HepG2 (cell line): ENCODE results near the gene CDH22. TPM values are rescaled to one million over a fixed set of nuclear protein-coding genes. Genes with fewer than 3 reads are reported as not detected.

Experiments used
- CSRNP2 ChIP-seq: sonication (generic); formaldehyde crosslinking; conservative IDR thresholded peaks from 2 replicates; pipeline ENCODE4 v1.8.0; 2022; ENCODE audit warnings: low read depth, missing genetic modification reagents
- FLYWCH1 ChIP-seq: sonication (generic); formaldehyde crosslinking; IDR thresholded peaks from 2 replicates; pipeline ENCODE4 v1.8.1; 2023; ENCODE audit warnings: mild to moderate bottlenecking, missing genetic modification reagents
- GATAD2A ChIP-seq: IDR thresholded peaks from 2 replicates; pipeline ENCODE4 v1.6.1; 2016
- HMGXB4 ChIP-seq, 2 experiments: sonication (generic) in 1 of 2; formaldehyde crosslinking in 1 of 2; IDR thresholded peaks; 2 replicates each; pipeline versions ENCODE4 v1.4.0 to v1.6.1; 2018 to 2020; ENCODE audit warnings: missing genetic modification reagents in 2 of 2, borderline replicate concordance in 1 of 2, low read depth in 1 of 2, mild to moderate bottlenecking in 1 of 2, missing biosample characterization in 1 of 2
- IRX3 ChIP-seq: sonication (generic); formaldehyde crosslinking; IDR thresholded peaks from 2 replicates; pipeline ENCODE4 v1.8.1; 2023; ENCODE audit warnings: mild to moderate bottlenecking, low read depth, missing genetic modification reagents, borderline replicate concordance
- JUNB ChIP-seq: sonication (generic); formaldehyde crosslinking; IDR thresholded peaks from 2 replicates; pipeline ENCODE4 v1.8.0; 2022; ENCODE audit warnings: missing genetic modification reagents, mild to moderate bottlenecking, borderline replicate concordance
- MYNN ChIP-seq: sonication (generic); formaldehyde crosslinking; IDR thresholded peaks from 2 replicates; pipeline ENCODE4 v1.4.0; 2020; ENCODE audit warnings: mild to moderate bottlenecking, low read depth, missing genetic modification reagents
- RBFOX2 ChIP-seq: fragments of 200-400 bp; formaldehyde crosslinking; IDR thresholded peaks from 2 replicates; pipeline ENCODE4 v1.6.1; 2017; ENCODE audit warnings: low read depth, mild to moderate bottlenecking, low read length
- RBM22 ChIP-seq: fragments of 200-400 bp; formaldehyde crosslinking; optimal IDR thresholded peaks from 2 replicates; pipeline ENCODE3; 2017; ENCODE audit warnings: mild to moderate bottlenecking, low read length, moderate library complexity
- REPIN1 ChIP-seq: sonication (generic); formaldehyde crosslinking; IDR thresholded peaks from 2 replicates; pipeline ENCODE4 v1.8.0; 2022; ENCODE audit warnings: missing genetic modification reagents, low read depth, mild to moderate bottlenecking, borderline replicate concordance
- SAFB2 ChIP-seq: sonication (generic); formaldehyde crosslinking; IDR thresholded peaks from 2 replicates; pipeline ENCODE4 v1.5.1; 2020; ENCODE audit warnings: missing genetic modification reagents, low read depth, mild to moderate bottlenecking, borderline replicate concordance
- SMC3 ChIP-seq: IDR thresholded peaks from 2 replicates; pipeline ENCODE4 v1.6.1; 2011; ENCODE audit warnings: low read length, improper control_type of control experiment
- SSRP1 ChIP-seq: IDR thresholded peaks from 2 replicates; pipeline ENCODE4 v1.6.1; 2016; ENCODE audit warnings: control low read depth
- TEAD2 ChIP-seq: sonication (generic); formaldehyde crosslinking; IDR thresholded peaks from 2 replicates; pipeline ENCODE4 v1.9.0; 2021; ENCODE audit warnings: missing genetic modification reagents
- ZFP37 ChIP-seq: sonication (generic); formaldehyde crosslinking; IDR thresholded peaks from 2 replicates; pipeline ENCODE4 v1.4.0; 2020; ENCODE audit warnings: missing genetic modification reagents, borderline replicate concordance
- ZFY ChIP-seq: sonication (generic); formaldehyde crosslinking; IDR thresholded peaks from 2 replicates; pipeline ENCODE4 v1.4.0; 2020; ENCODE audit warnings: missing genetic modification reagents
- ZMYM4 ChIP-seq: sonication (generic); formaldehyde crosslinking; IDR thresholded peaks from 2 replicates; pipeline ENCODE4 v1.8.1; 2023; ENCODE audit warnings: mild to moderate bottlenecking, missing genetic modification reagents
- ZNF160 ChIP-seq: sonication (generic); formaldehyde crosslinking; IDR thresholded peaks from 2 replicates; pipeline ENCODE4 v1.8.0; 2022; ENCODE audit warnings: mild to moderate bottlenecking, inconsistent platforms, missing genetic modification reagents
- ZNF264 ChIP-seq: sonication (generic); formaldehyde crosslinking; IDR thresholded peaks from 2 replicates; pipeline ENCODE4 v1.4.0; 2020; ENCODE audit warnings: missing genetic modification reagents
- ZNF687 ChIP-seq: sonication (generic); formaldehyde crosslinking; IDR thresholded peaks from 2 replicates; pipeline ENCODE4 v1.5.1; 2020; ENCODE audit warnings: mild to moderate bottlenecking, missing genetic modification reagents, moderate library complexity
- ZNF713 ChIP-seq: sonication (generic); formaldehyde crosslinking; IDR thresholded peaks from 2 replicates; pipeline ENCODE4 v1.4.0; 2020; ENCODE audit warnings: mild to moderate bottlenecking, missing genetic modification reagents
- ZNF768 ChIP-seq: sonication (generic); formaldehyde crosslinking; IDR thresholded peaks from 2 replicates; pipeline ENCODE4 v1.4.0; 2020; ENCODE audit warnings: missing genetic modification reagents
- polyA plus RNA-seq, 8 experiments: library from polyadenylated mRNA; depleted of rRNA in 3 of 8; stranded (reverse) in 7 of 8; unstranded in 1 of 8; fragments of >200 nt; fragmentation: Illumina TruSeq in 4 of 8; extraction: Trizol in 4 of 8; gene quantifications; 2 replicates each; pipeline versions ENCODE4 v1.2.1 to v1.2.3, GENCODE V29; 2011 to 2016; ENCODE audit warnings: low read depth in 4 of 8, missing spikeins in 1 of 8, mixed read lengths in 1 of 8; ENCODE audit not compliant: insufficient read depth in 1 of 8
- total RNA-seq, 5 experiments: library from RNA; depleted of rRNA; stranded (reverse); fragments of >200 nt; fragmentation: Illumina TruSeq; extraction: Trizol; gene quantifications; 2 replicates each; pipeline ENCODE4 v1.2.3, GENCODE V29; 2016; ENCODE audit warnings: low read depth in 1 of 5

The CDH22 gene
- total and polyA plus RNA-seq, 2 of the 13 experiments (the other 11 are each of a cell fraction or from before 2014, with no cell fraction given), result not detected

- TF ChIP-seq ZNF687 (peak; percentile 57), MYNN (CRISPR knock-in tag) (no peak), ZFP37 (CRISPR knock-in tag) (no peak), ZNF768 (CRISPR knock-in tag) (peak; percentile 67; the same call in 1 of the 2 replicates), RBM22 (no peak), TEAD2 (CRISPR knock-in tag) (no peak), GATAD2A (CRISPR knock-in tag) (peak; percentile 35; the same call in 1 of the 2 replicates), SAFB2 (CRISPR knock-in tag) (no peak), FLYWCH1 (CRISPR knock-in tag) (no peak), ZMYM4 (no peak), ZFY (no peak), HMGXB4 (CRISPR knock-in tag; IDR thresholded peaks at IDR 0.05; ENCODE audit: borderline replicate concordance in 1 of 2, low read depth in 1 of 2) (peak; percentile 65 to 80), IRX3 (CRISPR knock-in tag) (no peak), RBFOX2 (no peak), REPIN1 (CRISPR knock-in tag) (no peak), ZNF264 (CRISPR knock-in tag) (no peak), JUNB (CRISPR knock-in tag) (no peak), SSRP1 (CRISPR knock-in tag) (no peak), SMC3 (peak; percentile 67; the same call in 1 of the 2 replicates), CSRNP2 (no peak), ZNF160 (CRISPR knock-in tag) (peak; percentile 78; the same call in 1 of the 2 replicates), ZNF713 (CRISPR knock-in tag) (0 out of 2 replicates have a peak, but pooled peaks have one; percentile 27)
These were observed 929 bp downstream of the CDH22 start (continued) for GRCh38 chr20:46307139-46307998.
